HEK293 (cell line): Measurements from ENCODE around the gene SIK3.

ENCODE experiments used
- CTCF ChIA-PET: fragments of 350-600 bp; formaldehyde crosslinking; extraction: SDS; loops from one replicate; lab custom pipeline; 2021; ENCODE audit warnings: antibody characterized with exemption; lab: Yijun Ruan, JAX
- POLR2A ChIA-PET: fragments of 300-600 bp; formaldehyde crosslinking; extraction: SDS; loops from one replicate; lab custom pipeline; 2020; ENCODE audit warnings: antibody characterized with exemption, inconsistent platforms; lab: Yijun Ruan, JAX
- H3K27ac ChIP-seq: fragments of 200-500 bp; sonication (Bioruptor generic); 2 replicates; pipeline ENCODE4 v1.5.1; 2014; ENCODE audit warnings: low read depth, low read length, control low read depth, inconsistent platforms; ENCODE audit errors: extremely low read depth
- H3K36me3 ChIP-seq, 2 experiments: fragments of 200-500 bp in 1 of 2; sonication (Bioruptor generic) in 1 of 2; 1 replicate in 1 of 2; 2 replicates in 1 of 2; pipeline ENCODE4 v1.5.1; 2014 to 2017; ENCODE audit warnings: inconsistent platforms in 2 of 2, low read length in 2 of 2; ENCODE audit not compliant: control insufficient read depth in 2 of 2, insufficient read depth in 1 of 2
- H3K4me1 ChIP-seq: fragments of 200-500 bp; sonication (Bioruptor generic); 2 replicates; pipeline ENCODE4 v1.5.1; 2014; ENCODE audit warnings: mild to moderate bottlenecking, low read length, inconsistent platforms; ENCODE audit not compliant: control insufficient read depth, insufficient read depth
- H3K4me3 ChIP-seq: 2 replicates; pipeline ENCODE4 v1.5.1; 2011; ENCODE audit warnings: low read depth, mild to moderate bottlenecking, control low read depth, low read length, moderate library complexity
- H3K9me3 ChIP-seq: fragments of 200-500 bp; sonication (Bioruptor generic); 2 replicates; pipeline ENCODE4 v1.5.1; 2014; ENCODE audit warnings: low read depth, low read length, inconsistent platforms; ENCODE audit not compliant: control insufficient read depth, insufficient read depth
- GLI2 ChIP-seq: fragments of 450-650 bp; formaldehyde crosslinking; IDR thresholded peaks from 2 replicates; pipeline ENCODE4; 2017; ENCODE audit warnings: missing biosample characterization, missing genetic modification characterization, low read depth, borderline replicate concordance
- GLI4 ChIP-seq: fragments of 450-650 bp; formaldehyde crosslinking; IDR thresholded peaks from 2 replicates; pipeline ENCODE4 v1.5.1; 2016; ENCODE audit warnings: missing biosample characterization, missing genetic modification characterization
- OVOL3 ChIP-seq: fragments of 450-650 bp; formaldehyde crosslinking; IDR thresholded peaks from 2 replicates; pipeline ENCODE4 v1.5.1; 2016; ENCODE audit warnings: missing biosample characterization, missing genetic modification characterization
- SALL2 ChIP-seq: fragments of 450-650 bp; formaldehyde crosslinking; IDR thresholded peaks from 2 replicates; pipeline ENCODE4 v1.5.0; 2017; ENCODE audit warnings: missing biosample characterization, mild to moderate bottlenecking, missing genetic modification characterization, borderline replicate concordance
- SCRT2 ChIP-seq: fragments of 450-650 bp; formaldehyde crosslinking; IDR thresholded peaks from 2 replicates; pipeline ENCODE4 v1.5.1; 2016; ENCODE audit warnings: missing biosample characterization, missing genetic modification characterization
- WT1 ChIP-seq: fragments of 450-650 bp; formaldehyde crosslinking; IDR thresholded peaks from 2 replicates; pipeline ENCODE4 v1.5.1; 2016; ENCODE audit warnings: missing biosample characterization, missing genetic modification characterization
- ZFP41 ChIP-seq: fragments of 450-650 bp; formaldehyde crosslinking; IDR thresholded peaks from 2 replicates; pipeline ENCODE4 v1.5.1; 2016; ENCODE audit warnings: missing biosample characterization, missing genetic modification characterization, borderline replicate concordance
- ZNF121 ChIP-seq: fragments of 450-650 bp; formaldehyde crosslinking; IDR thresholded peaks from 2 replicates; pipeline ENCODE4 v1.5.1; 2016; ENCODE audit warnings: missing biosample characterization, missing genetic modification characterization
- ZNF155 ChIP-seq: fragments of 450-650 bp; formaldehyde crosslinking; IDR thresholded peaks from 2 replicates; pipeline ENCODE4 v1.5.1; 2016; ENCODE audit warnings: missing biosample characterization, missing genetic modification characterization
- ZNF521 ChIP-seq: fragments of 450-650 bp; formaldehyde crosslinking; IDR thresholded peaks from 2 replicates; pipeline ENCODE4 v1.5.1; 2017; ENCODE audit warnings: missing biosample characterization, mild to moderate bottlenecking, missing genetic modification characterization
- ZNF548 ChIP-seq: fragments of 450-650 bp; formaldehyde crosslinking; IDR thresholded peaks from 2 replicates; pipeline ENCODE4 v1.5.1; 2016; ENCODE audit warnings: missing biosample characterization, missing genetic modification characterization
- ZNF585B ChIP-seq: fragments of 450-650 bp; formaldehyde crosslinking; IDR thresholded peaks from 2 replicates; pipeline ENCODE4 v1.5.1; 2016; ENCODE audit warnings: missing biosample characterization, missing genetic modification characterization
- ZNF76 ChIP-seq: fragments of 450-650 bp; formaldehyde crosslinking; IDR thresholded peaks from 2 replicates; pipeline ENCODE4; 2016; ENCODE audit warnings: low read depth, missing biosample characterization, missing genetic modification characterization, borderline replicate concordance
- TF ChIP-seq, protein P1 (sequence below): fragments of 450-650 bp; formaldehyde crosslinking; IDR thresholded peaks from 2 replicates; pipeline ENCODE4 v1.5.1; 2016; ENCODE audit warnings: missing biosample characterization, missing genetic modification characterization
- TF ChIP-seq, protein P2 (sequence below): fragments of 450-650 bp; formaldehyde crosslinking; IDR thresholded peaks from 2 replicates; pipeline ENCODE4 v1.5.1; 2016; ENCODE audit warnings: missing biosample characterization, missing genetic modification characterization
- TF ChIP-seq, protein P3 (sequence below): fragments of 450-650 bp; formaldehyde crosslinking; IDR thresholded peaks from 2 replicates; pipeline ENCODE4 v1.5.1; 2017; ENCODE audit warnings: missing biosample characterization, missing genetic modification characterization
- TF ChIP-seq, protein P4 (sequence below): fragments of 450-650 bp; formaldehyde crosslinking; IDR thresholded peaks from 2 replicates; pipeline ENCODE4 v1.5.0; 2017; ENCODE audit warnings: missing biosample characterization, missing genetic modification characterization, borderline replicate concordance

Gene SIK3

DNA sequence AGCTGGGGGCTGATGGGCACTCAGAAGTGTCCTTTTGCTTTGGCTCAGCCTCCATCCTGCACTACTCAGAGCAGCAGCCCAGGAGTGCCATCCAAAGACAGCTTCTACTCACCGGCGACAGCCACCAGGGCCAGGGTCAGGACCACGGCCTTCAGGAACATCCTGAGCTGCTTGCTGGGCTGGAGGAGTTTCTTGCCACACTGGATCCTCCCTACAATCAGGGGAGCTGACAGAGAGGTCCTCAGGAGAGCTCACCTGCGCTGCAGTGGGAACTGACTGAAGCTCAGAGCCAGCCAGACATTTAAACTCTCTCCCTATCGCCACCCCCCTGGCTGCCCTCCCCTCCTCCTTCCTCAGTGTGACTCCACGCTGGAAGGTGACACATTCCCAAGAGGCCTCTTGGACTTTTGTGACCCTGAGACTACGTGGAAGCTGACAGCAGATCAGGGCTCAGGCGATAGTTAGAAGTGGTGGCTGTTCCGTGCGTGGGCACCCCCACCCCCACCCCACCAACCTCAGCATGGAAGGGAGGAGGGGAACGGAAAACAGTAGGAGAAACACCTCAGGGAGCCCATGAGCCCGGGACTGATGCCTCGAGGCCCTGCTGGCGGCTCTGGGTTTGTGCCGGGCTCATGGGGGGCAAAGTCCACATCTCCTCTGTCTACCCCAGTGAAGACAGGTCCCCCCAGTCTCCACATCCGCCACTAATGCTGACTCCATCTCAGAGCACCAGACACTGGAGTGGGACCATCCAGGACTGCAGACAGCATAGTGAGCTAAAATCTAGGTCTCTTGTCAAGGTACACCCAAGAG is 275.0 kb downstream of the SIK3 start, which contains the start of gene APOA4 (continued):
- TF ChIP-seq ZNF585B (tag by site-specific recombination), result no peak

DNA sequence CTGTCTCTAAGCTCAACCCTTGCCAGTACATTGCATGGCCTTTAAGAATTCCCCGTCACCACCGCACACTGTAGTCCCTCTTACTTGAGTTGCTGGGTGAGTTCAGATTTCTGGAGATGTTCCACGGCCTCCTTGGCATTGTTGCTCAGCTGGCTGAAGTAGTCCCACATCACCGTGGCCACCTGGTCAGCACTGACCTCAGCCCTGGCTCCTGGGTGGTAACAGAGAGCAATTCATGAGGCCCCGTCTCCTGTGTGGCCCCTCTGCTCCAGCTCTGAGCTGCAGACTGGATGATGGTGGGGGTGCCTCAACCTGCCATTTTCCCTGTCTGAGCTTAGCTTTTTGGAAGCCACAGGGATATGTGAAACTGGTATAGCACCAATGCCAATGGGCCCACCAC is 275.7 kb downstream of the SIK3 start:
- no peaks in the 10 kb centered on the region for H3K9me3 ChIP-seq
- H3K4me3 ChIP-seq, result no peak overlapping the region
- ChIA-PET CTCF (interaction anchor here (0.6 to 0.8 kb wide), 3 partner anchors 13 to 204 kb away, joined by 3 to 4 read pairs (median 3); no protein-coding TSS in a partner anchor), POLR2A (no interaction called here)
- no peak for TF ChIP-seq ZNF155 (tag by site-specific recombination)
- no peak for TF ChIP-seq ZNF121 (tag by site-specific recombination)
- TF ChIP-seq, protein P1, sequence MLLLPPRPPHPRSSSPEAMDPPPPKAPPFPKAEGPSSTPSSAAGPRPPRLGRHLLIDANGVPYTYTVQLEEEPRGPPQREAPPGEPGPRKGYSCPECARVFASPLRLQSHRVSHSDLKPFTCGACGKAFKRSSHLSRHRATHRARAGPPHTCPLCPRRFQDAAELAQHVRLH (tag by site-specific recombination), result no peak
- TF ChIP-seq ZNF76, result no peak
- TF ChIP-seq, protein P2, sequence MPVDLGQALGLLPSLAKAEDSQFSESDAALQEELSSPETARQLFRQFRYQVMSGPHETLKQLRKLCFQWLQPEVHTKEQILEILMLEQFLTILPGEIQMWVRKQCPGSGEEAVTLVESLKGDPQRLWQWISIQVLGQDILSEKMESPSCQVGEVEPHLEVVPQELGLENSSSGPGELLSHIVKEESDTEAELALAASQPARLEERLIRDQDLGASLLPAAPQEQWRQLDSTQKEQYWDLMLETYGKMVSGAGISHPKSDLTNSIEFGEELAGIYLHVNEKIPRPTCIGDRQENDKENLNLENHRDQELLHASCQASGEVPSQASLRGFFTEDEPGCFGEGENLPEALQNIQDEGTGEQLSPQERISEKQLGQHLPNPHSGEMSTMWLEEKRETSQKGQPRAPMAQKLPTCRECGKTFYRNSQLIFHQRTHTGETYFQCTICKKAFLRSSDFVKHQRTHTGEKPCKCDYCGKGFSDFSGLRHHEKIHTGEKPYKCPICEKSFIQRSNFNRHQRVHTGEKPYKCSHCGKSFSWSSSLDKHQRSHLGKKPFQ, result no peak
- TF ChIP-seq, protein P3, sequence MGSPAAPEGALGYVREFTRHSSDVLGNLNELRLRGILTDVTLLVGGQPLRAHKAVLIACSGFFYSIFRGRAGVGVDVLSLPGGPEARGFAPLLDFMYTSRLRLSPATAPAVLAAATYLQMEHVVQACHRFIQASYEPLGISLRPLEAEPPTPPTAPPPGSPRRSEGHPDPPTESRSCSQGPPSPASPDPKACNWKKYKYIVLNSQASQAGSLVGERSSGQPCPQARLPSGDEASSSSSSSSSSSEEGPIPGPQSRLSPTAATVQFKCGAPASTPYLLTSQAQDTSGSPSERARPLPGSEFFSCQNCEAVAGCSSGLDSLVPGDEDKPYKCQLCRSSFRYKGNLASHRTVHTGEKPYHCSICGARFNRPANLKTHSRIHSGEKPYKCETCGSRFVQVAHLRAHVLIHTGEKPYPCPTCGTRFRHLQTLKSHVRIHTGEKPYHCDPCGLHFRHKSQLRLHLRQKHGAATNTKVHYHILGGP (tag by site-specific recombination), result no peak
- no peak for TF ChIP-seq GLI4 (tag by site-specific recombination)
- no peak for TF ChIP-seq OVOL3 (tag by site-specific recombination)
- TF ChIP-seq WT1 (tag by site-specific recombination), result no peak
- no peak for TF ChIP-seq GLI2 (tag by site-specific recombination)
- no peak for TF ChIP-seq ZFP41 (tag by site-specific recombination)
- no peak for TF ChIP-seq SALL2 (tag by site-specific recombination)
- TF ChIP-seq ZNF521, result no peak
- no peak for TF ChIP-seq SCRT2 (tag by site-specific recombination)
- TF ChIP-seq ZNF585B (tag by site-specific recombination), result no peak
- H3K27ac ChIP-seq, result no peak overlapping the region
- H3K36me3 ChIP-seq, result no peaks in the 10 kb centered on the region
- H3K4me1 ChIP-seq, result no peaks in the 10 kb centered on the region

DNA sequence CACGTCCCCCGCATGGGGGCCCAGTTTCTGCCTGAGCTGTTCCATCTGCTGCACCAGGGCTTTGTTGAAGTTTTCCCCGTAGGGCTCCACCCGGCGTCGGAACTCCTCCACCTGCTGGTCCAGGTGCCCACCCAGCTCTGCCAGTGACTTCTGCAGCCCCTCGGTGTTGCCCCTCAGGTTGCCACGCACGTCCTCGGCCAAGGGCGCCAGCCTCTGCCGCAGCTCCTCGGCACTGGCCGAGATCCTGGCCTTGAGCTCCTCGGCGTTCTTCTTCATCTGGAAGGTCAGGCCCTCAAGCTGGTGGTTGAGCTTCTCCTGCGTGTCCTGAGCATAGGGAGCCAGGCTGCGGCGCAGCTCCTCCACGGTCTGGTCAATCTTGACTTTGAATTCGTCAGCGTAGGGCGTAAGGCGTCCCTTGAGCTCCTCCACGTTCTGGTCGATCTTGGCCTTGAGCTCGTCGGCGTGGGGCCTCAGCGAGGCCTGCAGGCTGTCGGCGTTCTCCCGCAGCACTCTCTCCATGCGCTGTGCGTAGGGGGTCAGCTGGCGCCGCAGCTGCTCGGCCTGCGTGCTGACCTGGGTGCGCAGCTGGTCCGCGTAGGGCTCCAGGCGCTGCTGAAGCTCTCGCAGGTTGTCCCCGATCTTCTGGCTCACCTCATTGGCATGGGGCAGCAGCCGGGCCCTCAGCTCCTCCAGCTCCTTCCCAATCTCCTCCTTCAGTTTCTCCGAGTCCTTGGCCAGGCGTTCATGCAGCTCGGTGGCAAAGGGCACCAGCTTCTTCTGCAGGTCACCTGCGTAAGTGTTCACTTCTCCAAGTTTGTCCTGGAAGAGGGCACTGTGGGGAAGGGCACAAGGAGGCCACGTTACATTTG is 276.9 kb downstream of the SIK3 start:
- TF ChIP-seq, protein P4, sequence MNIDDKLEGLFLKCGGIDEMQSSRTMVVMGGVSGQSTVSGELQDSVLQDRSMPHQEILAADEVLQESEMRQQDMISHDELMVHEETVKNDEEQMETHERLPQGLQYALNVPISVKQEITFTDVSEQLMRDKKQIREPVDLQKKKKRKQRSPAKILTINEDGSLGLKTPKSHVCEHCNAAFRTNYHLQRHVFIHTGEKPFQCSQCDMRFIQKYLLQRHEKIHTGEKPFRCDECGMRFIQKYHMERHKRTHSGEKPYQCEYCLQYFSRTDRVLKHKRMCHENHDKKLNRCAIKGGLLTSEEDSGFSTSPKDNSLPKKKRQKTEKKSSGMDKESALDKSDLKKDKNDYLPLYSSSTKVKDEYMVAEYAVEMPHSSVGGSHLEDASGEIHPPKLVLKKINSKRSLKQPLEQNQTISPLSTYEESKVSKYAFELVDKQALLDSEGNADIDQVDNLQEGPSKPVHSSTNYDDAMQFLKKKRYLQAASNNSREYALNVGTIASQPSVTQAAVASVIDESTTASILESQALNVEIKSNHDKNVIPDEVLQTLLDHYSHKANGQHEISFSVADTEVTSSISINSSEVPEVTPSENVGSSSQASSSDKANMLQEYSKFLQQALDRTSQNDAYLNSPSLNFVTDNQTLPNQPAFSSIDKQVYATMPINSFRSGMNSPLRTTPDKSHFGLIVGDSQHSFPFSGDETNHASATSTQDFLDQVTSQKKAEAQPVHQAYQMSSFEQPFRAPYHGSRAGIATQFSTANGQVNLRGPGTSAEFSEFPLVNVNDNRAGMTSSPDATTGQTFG (tag by site-specific recombination), result no peak
- TF ChIP-seq ZNF548 (tag by site-specific recombination), result no peak
- ChIA-PET POLR2A (interaction anchor here (1.2 kb wide), 1 partner anchor 15 kb away, joined by 3 read pairs; no protein-coding TSS in a partner anchor), CTCF (interaction anchor here (0.7 to 1.4 kb wide), 2 partner anchors 30 to 508 kb away, joined by 3 to 7 read pairs; partner anchors contain the start of gene APOA5)
- no peaks in the 10 kb centered on the region for H3K9me3 ChIP-seq
- H3K36me3 ChIP-seq, result no peaks in the 10 kb centered on the region
- H3K4me1 ChIP-seq, result no peaks in the 10 kb centered on the region
- H3K27ac ChIP-seq, result no peak overlapping the region
- H3K4me3 ChIP-seq, result no peak overlapping the region
